HG03103 (cell line): Measurements from ENCODE around the gene EPO.
A peak's percentile ranks its signal among the peaks of the same experiment; 100 is the strongest.

ENCODE experiments used
- ATAC-seq: cut with Tn5 transposase; IDR thresholded peaks from one replicate; pipeline ENCODE4 v1.9.1; 2021; ENCODE audit warnings: low read depth; ENCODE audit not compliant: unreplicated experiment

EPO gene

GRCh38 chr7:100682991-100683658, 37.1 kb upstream of the EPO start:
- no peak for ATAC-seq

GRCh38 chr7:100683659-100684533, 36.4 kb upstream of the EPO start:
- no peak for ATAC-seq

- no peak for ATAC-seq
These were observed 35.7 kb upstream of the EPO start for GRCh38 chr7:100684534-100685042.

GRCh38 chr7:100685049-100685605, 35.1 kb upstream of the EPO start:
- no peak for ATAC-seq

- no peak for ATAC-seq
These were observed 34.6 kb upstream of the EPO start for GRCh38 chr7:100685631-100686145.

GRCh38 chr7:100686201-100686821, 34.0 kb upstream of the EPO start:
- ATAC-seq, result no peak

- ATAC-seq, result no peak
These were observed 33.5 kb upstream of the EPO start for GRCh38 chr7:100686822-100687211.

GRCh38 chr7:100687261-100687660, 33.0 kb upstream of the EPO start:
- ATAC-seq, result no peak

GRCh38 chr7:100687751-100688300, 32.4 kb upstream of the EPO start:
- ATAC-seq, result no peak

- no peak for ATAC-seq
These were observed 31.9 kb upstream of the EPO start for GRCh38 chr7:100688326-100688860.

- ATAC-seq, result no peak
These were observed 30.8 kb upstream of the EPO start for GRCh38 chr7:100689230-100690135.

- peak; percentile 35 for ATAC-seq
These were observed 28.3 kb upstream of the EPO start for GRCh38 chr7:100691676-100692577.

- no peak for ATAC-seq
These were observed 27.7 kb upstream of the EPO start for GRCh38 chr7:100692578-100692961.

GRCh38 chr7:100693312-100694097, 26.8 kb upstream of the EPO start:
- ATAC-seq, result no peak

GRCh38 chr7:100694098-100694745, 26.0 kb upstream of the EPO start, which contains the start of gene GIGYF1:
Gene GIGYF1 (minus strand): TSS chr7:100694250. CDS start chr7:100688238, 6,012 bp downstream.
- ATAC-seq, result no peak

- ATAC-seq, result no peak
These were observed 24.1 kb upstream of the EPO start for GRCh38 chr7:100696123-100696521.

GRCh38 chr7:100699018-100699417, 21.2 kb upstream of the EPO start:
- ATAC-seq, result no peak
